ENCODE data around the gene NEGR1. TPM values are rescaled to one million over a fixed set of nuclear protein-coding genes. Genes with fewer than 3 reads are reported as not detected.

Gene NEGR1
- total RNA-seq, 1 experiment from 2014 or later: 8.2 TPM

GRCh38 chr1:71638081-71638766, 644.1 kb downstream of the NEGR1 start:
- DNase-seq (ENCODE audit: low read depth): no peak

GRCh38 chr1:71635568-71635967, 646.8 kb downstream of the NEGR1 start:
- DNase-seq (ENCODE audit: low read depth): no peak

- no peak for DNase-seq (ENCODE audit: low read depth)
Observed at GRCh38 chr1:71634159-71634558, 648.2 kb downstream of the NEGR1 start.

- no peak for DNase-seq (ENCODE audit: low read depth)
Observed at GRCh38 chr1:71630073-71630472, 652.3 kb downstream of the NEGR1 start.

- no peak for DNase-seq (ENCODE audit: low read depth)
Observed at GRCh38 chr1:71625004-71625403, 657.3 kb downstream of the NEGR1 start.

GRCh38 chr1:71623888-71624287, 658.5 kb downstream of the NEGR1 start:
- no peak for DNase-seq (ENCODE audit: low read depth)

- no peak for DNase-seq (ENCODE audit: low read depth)
Observed at GRCh38 chr1:71621785-71622184, 660.6 kb downstream of the NEGR1 start.

- no peak for DNase-seq (ENCODE audit: low read depth)
Observed at GRCh38 chr1:71618766-71619530, 663.4 kb downstream of the NEGR1 start.

GRCh38 chr1:71618191-71618590, 664.1 kb downstream of the NEGR1 start:
- DNase-seq (ENCODE audit: low read depth): no peak

- no peak for DNase-seq (ENCODE audit: low read depth)
Observed at GRCh38 chr1:71610476-71610875, 671.9 kb downstream of the NEGR1 start.

- no peak for DNase-seq (ENCODE audit: low read depth)
Observed at GRCh38 chr1:71603044-71603776, 679.1 kb downstream of the NEGR1 start.

GRCh38 chr1:71600023-71600422, 682.3 kb downstream of the NEGR1 start:
- DNase-seq (ENCODE audit: low read depth): no peak

GRCh38 chr1:71599306-71599705, 683.0 kb downstream of the NEGR1 start:
- no peak for DNase-seq (ENCODE audit: low read depth)

GRCh38 chr1:71593523-71593922, 688.8 kb downstream of the NEGR1 start:
- no peak for DNase-seq (ENCODE audit: low read depth)

GRCh38 chr1:71592646-71593274, 689.6 kb downstream of the NEGR1 start:
- DNase-seq (ENCODE audit: low read depth): no peak

- no peak for DNase-seq (ENCODE audit: low read depth)
Observed at GRCh38 chr1:71589005-71589404, 693.3 kb downstream of the NEGR1 start.

GRCh38 chr1:71587961-71588360, 694.4 kb downstream of the NEGR1 start:
- DNase-seq (ENCODE audit: low read depth): no peak

- no peak for DNase-seq (ENCODE audit: low read depth)
Observed at GRCh38 chr1:71586030-71586429, 696.3 kb downstream of the NEGR1 start.

- DNase-seq (ENCODE audit: low read depth): no peak
Observed at GRCh38 chr1:71583756-71584155, 698.6 kb downstream of the NEGR1 start.

- DNase-seq (ENCODE audit: low read depth): no peak
Observed at GRCh38 chr1:71582673-71583072, 699.7 kb downstream of the NEGR1 start.

GRCh38 chr1:71577451-71578131, 704.7 kb downstream of the NEGR1 start:
- no peak for DNase-seq (ENCODE audit: low read depth)

GRCh38 chr1:71572038-71572437, 710.3 kb downstream of the NEGR1 start:
- no peak for DNase-seq (ENCODE audit: low read depth)

Data from RPMI7951 (cell line).